HG02852 (cell line): Measurements from ENCODE around the gene ANKK1.

Source experiments
- ATAC-seq: cut with Tn5 transposase; IDR thresholded peaks from one replicate; pipeline ENCODE4 v1.9.1; 2021; ENCODE audit warnings: mild to moderate bottlenecking, moderate library complexity; ENCODE audit not compliant: unreplicated experiment

The ANKK1 gene

DNA sequence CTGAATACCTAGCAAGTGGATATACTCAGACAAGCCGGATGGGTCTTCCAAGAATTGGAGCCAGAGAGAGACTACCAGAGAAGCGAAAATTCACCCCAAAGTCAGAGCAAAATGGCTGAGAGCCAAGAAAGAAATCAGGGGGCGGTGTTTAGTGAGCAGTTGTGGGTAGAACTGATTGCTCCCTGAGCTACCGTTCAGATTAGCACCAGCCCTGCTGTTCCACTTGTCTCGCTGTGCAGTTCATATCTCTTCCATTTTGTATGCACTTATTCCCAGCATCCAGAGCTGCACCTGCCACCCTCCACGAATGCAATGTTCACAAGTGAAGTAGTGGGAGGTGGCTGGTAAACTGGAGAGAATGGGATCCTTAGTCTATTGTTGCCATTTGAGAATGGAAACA, 62.2 kb downstream of the ANKK1 start:
- no peak for ATAC-seq
